ENCODE results near the gene BTBD2.
A peak's percentile ranks its signal among the peaks of the same experiment; 100 is the strongest.
"Not testable (repeated sequence)": the region's sequence is repeated elsewhere in the genome, so short reads cannot be mapped to it uniquely, and the experiment has no call there.

The BTBD2 gene

GRCh38 chr19:2036424-2036823, 20.9 kb upstream of the BTBD2 start:
- no peak overlapping the region for H3K4me3 ChIP-seq (ENCODE audit: low read depth, low read length)
- H3K27me3 ChIP-seq (ENCODE audit: control insufficient read depth, insufficient read depth, low read length): no peaks in the 10 kb centered on the region
- peaks cover 6% of the 10 kb centered on the region for H3K4me1 ChIP-seq (ENCODE audit: control insufficient read depth, insufficient read depth, low read length)
- no peak overlapping the region for H3K9ac ChIP-seq (ENCODE audit: low read length)
- H3K27ac ChIP-seq (ENCODE audit: low read depth, low read length): no peak overlapping the region
- H3K9me3 ChIP-seq (ENCODE audit: control insufficient read depth, insufficient read depth, low read depth, low read length): peaks cover 13% of the 10 kb centered on the region
- peaks cover 21% of the 10 kb centered on the region for H3K36me3 ChIP-seq (ENCODE audit: control insufficient read depth, insufficient read depth, low read length)

- Histone ChIP-seq H3K9me3 (ENCODE audit: control insufficient read depth, insufficient read depth, low read depth, low read length) (peaks cover 13% of the 10 kb centered on the region), H3K27ac (ENCODE audit: low read depth, low read length) (no peak overlapping the region), H3K9ac (ENCODE audit: low read length) (no peak overlapping the region), H3K4me3 (ENCODE audit: low read depth, low read length) (no peak overlapping the region), H3K27me3 (ENCODE audit: control insufficient read depth, insufficient read depth, low read length) (no peaks in the 10 kb centered on the region), H3K36me3 (ENCODE audit: control insufficient read depth, insufficient read depth, low read length) (peaks cover 13% of the 10 kb centered on the region), H3K4me1 (ENCODE audit: control insufficient read depth, insufficient read depth, low read length) (peaks cover 6% of the 10 kb centered on the region; the same call in 1 of the 2 replicates)
Observed at GRCh38 chr19:2035590-2035991, 20.1 kb upstream of the BTBD2 start.

GRCh38 chr19:2034729-2035589, 19.4 kb upstream of the BTBD2 start:
- H3K27me3 ChIP-seq (ENCODE audit: control insufficient read depth, insufficient read depth, low read length): no peaks in the 10 kb centered on the region
- peaks cover 6% of the 10 kb centered on the region; the same call in 1 of the 2 replicates for H3K4me1 ChIP-seq (ENCODE audit: control insufficient read depth, insufficient read depth, low read length)
- H3K9me3 ChIP-seq (ENCODE audit: control insufficient read depth, insufficient read depth, low read depth, low read length): peaks cover 13% of the 10 kb centered on the region
- peaks cover 6% of the 10 kb centered on the region; the same call in 1 of the 2 replicates for H3K36me3 ChIP-seq (ENCODE audit: control insufficient read depth, insufficient read depth, low read length)
- peak overlapping the region; percentile 45 for H3K9ac ChIP-seq (ENCODE audit: low read length)
- peak overlapping the region; percentile 46 for H3K4me3 ChIP-seq (ENCODE audit: low read depth, low read length)
- H3K27ac ChIP-seq (ENCODE audit: low read depth, low read length): no peak overlapping the region

DNA sequence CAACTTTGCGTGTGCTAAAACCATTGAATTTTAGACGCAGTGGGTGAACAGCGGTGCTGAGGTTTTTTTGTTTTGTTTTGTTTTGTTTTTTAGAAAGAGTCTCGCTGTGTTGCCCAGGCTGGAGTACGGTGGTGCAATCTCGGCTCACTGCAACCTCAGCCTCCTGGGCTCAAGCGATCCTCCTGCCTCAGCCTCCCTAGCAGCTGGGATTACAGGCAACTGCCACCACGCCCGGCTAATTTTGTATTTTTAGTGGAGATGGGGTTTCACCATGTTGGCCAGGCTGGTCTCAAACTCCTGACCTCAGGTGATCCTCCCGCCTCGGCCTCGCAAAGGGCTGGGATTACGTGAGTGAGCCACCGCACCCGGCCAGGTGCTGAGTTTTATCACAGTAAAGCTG, 18.7 kb upstream of the BTBD2 start:
- H3K36me3 ChIP-seq (ENCODE audit: control insufficient read depth, insufficient read depth, low read length); H3K4me1 ChIP-seq (ENCODE audit: control insufficient read depth, insufficient read depth, low read length); H3K27me3 ChIP-seq (ENCODE audit: control insufficient read depth, insufficient read depth, low read length); H3K27ac ChIP-seq (ENCODE audit: low read depth, low read length): not testable (repeated sequence)
- H3K9ac ChIP-seq (ENCODE audit: low read length): peak overlapping the region; percentile 45
- peaks cover 13% of the 10 kb centered on the region for H3K9me3 ChIP-seq (ENCODE audit: control insufficient read depth, insufficient read depth, low read depth, low read length)
- peak overlapping the region; percentile 46 for H3K4me3 ChIP-seq (ENCODE audit: low read depth, low read length)

GRCh38 chr19:2033825-2034159, 18.3 kb upstream of the BTBD2 start:
- no peak overlapping the region for H3K9ac ChIP-seq (ENCODE audit: low read length)

DNA sequence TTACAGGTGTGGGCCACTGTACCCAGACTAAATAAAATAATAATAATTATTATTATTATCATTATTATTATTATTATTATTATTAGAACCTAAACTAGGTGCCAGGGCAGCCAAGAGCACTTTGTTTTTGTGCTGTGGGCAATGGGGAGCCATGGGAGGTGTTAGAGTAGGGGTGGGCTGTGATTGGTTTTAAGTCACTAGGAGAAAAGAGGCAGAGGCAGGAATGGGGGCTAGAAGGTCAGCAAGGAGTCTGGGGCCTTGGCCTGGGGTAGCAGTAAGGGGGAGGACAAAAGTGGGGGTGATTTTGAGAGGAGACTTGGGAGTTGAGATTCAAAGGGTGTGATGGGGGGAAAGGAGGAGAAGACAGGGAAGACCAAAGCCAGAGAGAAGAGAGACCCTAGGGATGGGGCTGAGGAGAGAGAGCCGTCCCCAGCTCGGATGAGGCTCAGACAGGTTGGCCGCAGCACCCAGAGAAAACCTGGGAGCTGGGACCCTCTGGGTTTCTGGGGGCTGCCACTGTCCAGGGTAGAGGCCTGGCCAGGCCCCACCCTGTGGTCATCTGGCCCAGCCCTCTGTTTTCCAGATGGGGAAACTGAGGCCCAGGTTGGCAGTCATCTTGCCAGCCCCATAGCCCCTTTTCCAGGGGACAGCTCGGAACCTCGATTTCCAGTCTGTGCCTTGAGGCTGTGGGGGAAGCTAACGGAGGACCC, 17.8 kb upstream of the BTBD2 start:
- no peaks in the 10 kb centered on the region for H3K36me3 ChIP-seq (ENCODE audit: control insufficient read depth, insufficient read depth, low read length)
- peaks cover 6% of the 10 kb centered on the region; the same call in 1 of the 2 replicates for H3K4me1 ChIP-seq (ENCODE audit: control insufficient read depth, insufficient read depth, low read length)
- H3K27ac ChIP-seq (ENCODE audit: low read depth, low read length): no peak overlapping the region
- no peak overlapping the region for H3K4me3 ChIP-seq (ENCODE audit: low read depth, low read length)
- H3K27me3 ChIP-seq (ENCODE audit: control insufficient read depth, insufficient read depth, low read length): no peaks in the 10 kb centered on the region
- H3K9me3 ChIP-seq (ENCODE audit: control insufficient read depth, insufficient read depth, low read depth, low read length): peaks cover 13% of the 10 kb centered on the region
- H3K9ac ChIP-seq (ENCODE audit: low read length): no peak overlapping the region

More at GRCh38 chr19:2033825-2034159, 18.3 kb upstream of the BTBD2 start:
- H3K27ac ChIP-seq (ENCODE audit: low read depth, low read length): no peak overlapping the region
- no peak overlapping the region for H3K4me3 ChIP-seq (ENCODE audit: low read depth, low read length)
- peaks cover 6% of the 10 kb centered on the region; the same call in 1 of the 2 replicates for H3K4me1 ChIP-seq (ENCODE audit: control insufficient read depth, insufficient read depth, low read length)
- H3K27me3 ChIP-seq (ENCODE audit: control insufficient read depth, insufficient read depth, low read length): no peaks in the 10 kb centered on the region
- H3K9me3 ChIP-seq (ENCODE audit: control insufficient read depth, insufficient read depth, low read depth, low read length): peaks cover 13% of the 10 kb centered on the region
- H3K36me3 ChIP-seq (ENCODE audit: control insufficient read depth, insufficient read depth, low read length): peaks cover 3% of the 10 kb centered on the region; the same call in 1 of the 2 replicates

DNA sequence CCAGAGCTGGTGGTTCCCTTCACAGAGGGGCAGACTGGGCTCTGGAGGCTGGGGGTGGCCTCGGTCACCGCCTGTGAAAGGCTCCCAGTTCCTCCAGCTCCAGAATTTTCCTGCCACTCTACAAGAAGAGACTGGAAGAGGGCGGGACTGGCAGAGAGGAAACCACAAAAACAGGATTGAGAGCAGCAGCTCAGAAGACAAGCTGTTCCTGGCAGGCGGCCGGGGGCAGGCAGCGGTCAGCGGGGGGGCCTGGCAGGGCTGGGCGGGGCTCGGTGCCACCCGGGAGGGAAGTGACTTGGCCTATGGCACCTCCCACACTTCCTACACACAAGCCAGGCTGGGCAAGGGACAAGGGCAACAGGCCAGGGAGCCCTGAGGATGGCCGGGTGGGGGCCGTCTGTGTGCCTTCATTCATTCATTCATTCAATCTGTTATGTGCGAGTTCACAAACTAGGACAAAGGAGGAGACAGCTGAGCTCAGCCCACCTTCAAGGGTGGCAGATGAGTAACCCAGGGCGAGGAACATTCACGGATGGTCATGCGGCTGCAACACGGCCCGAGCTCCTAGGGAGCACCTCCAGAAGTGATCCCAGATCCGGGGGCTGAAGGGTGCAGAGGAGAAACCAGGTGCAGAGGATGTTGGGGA, 16.9 kb upstream of the BTBD2 start:
- H3K27ac ChIP-seq (ENCODE audit: low read depth, low read length): peak overlapping the region; percentile 67; the same call in 1 of the 2 replicates
- H3K9me3 ChIP-seq (ENCODE audit: control insufficient read depth, insufficient read depth, low read depth, low read length): peaks cover 13% of the 10 kb centered on the region
- H3K4me1 ChIP-seq (ENCODE audit: control insufficient read depth, insufficient read depth, low read length): peaks cover 6% of the 10 kb centered on the region; the same call in 1 of the 2 replicates
- H3K4me3 ChIP-seq (ENCODE audit: low read depth, low read length): no peak overlapping the region
- H3K9ac ChIP-seq (ENCODE audit: low read length): no peak overlapping the region
- no peaks in the 10 kb centered on the region for H3K36me3 ChIP-seq (ENCODE audit: control insufficient read depth, insufficient read depth, low read length)
- no peaks in the 10 kb centered on the region for H3K27me3 ChIP-seq (ENCODE audit: control insufficient read depth, insufficient read depth, low read length)

DNA sequence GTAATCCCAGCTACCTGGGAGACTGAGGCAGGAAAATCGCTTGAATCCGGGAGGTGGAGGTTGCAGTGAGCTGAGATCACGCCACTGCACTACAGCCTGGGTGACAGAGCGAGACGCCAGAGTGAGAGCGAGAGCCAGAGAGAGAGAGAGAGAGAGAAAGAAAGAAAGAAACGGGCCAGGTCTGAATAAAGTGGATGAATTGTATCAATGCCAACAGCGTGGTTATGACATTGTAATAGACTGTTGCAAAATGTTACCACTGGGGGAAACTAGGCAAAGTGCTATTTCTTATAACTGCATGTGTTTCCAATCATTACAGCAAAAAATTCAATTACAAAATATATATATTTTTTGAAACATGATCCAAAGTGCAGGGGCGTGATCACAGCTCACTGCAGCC, 11.8 kb upstream of the BTBD2 start:
- Histone ChIP-seq H3K27me3 (ENCODE audit: control insufficient read depth, insufficient read depth, low read length) (no peaks in the 10 kb centered on the region), H3K9ac (ENCODE audit: low read length) (no peak overlapping the region), H3K4me1 (ENCODE audit: control insufficient read depth, insufficient read depth, low read length) (peaks cover under 1% of the 10 kb centered on the region; the same call in 1 of the 2 replicates), H3K27ac (ENCODE audit: low read depth, low read length) (no peak overlapping the region), H3K4me3 (ENCODE audit: low read depth, low read length) (no peak overlapping the region), H3K9me3 (ENCODE audit: control insufficient read depth, insufficient read depth, low read depth, low read length) (peaks cover 5% of the 10 kb centered on the region), H3K36me3 (ENCODE audit: control insufficient read depth, insufficient read depth, low read length) (no peaks in the 10 kb centered on the region)

- Histone ChIP-seq H3K36me3 (ENCODE audit: control insufficient read depth, insufficient read depth, low read length) (no peaks in the 10 kb centered on the region), H3K9ac (ENCODE audit: low read length) (no peak overlapping the region), H3K9me3 (ENCODE audit: control insufficient read depth, insufficient read depth, low read depth, low read length) (peaks cover 5% of the 10 kb centered on the region), H3K27ac (ENCODE audit: low read depth, low read length) (no peak overlapping the region), H3K27me3 (ENCODE audit: control insufficient read depth, insufficient read depth, low read length) (no peaks in the 10 kb centered on the region), H3K4me3 (ENCODE audit: low read depth, low read length) (no peak overlapping the region), H3K4me1 (ENCODE audit: control insufficient read depth, insufficient read depth, low read length) (no peaks in the 10 kb centered on the region)
Observed at GRCh38 chr19:2026770-2027169, 11.3 kb upstream of the BTBD2 start.

DNA sequence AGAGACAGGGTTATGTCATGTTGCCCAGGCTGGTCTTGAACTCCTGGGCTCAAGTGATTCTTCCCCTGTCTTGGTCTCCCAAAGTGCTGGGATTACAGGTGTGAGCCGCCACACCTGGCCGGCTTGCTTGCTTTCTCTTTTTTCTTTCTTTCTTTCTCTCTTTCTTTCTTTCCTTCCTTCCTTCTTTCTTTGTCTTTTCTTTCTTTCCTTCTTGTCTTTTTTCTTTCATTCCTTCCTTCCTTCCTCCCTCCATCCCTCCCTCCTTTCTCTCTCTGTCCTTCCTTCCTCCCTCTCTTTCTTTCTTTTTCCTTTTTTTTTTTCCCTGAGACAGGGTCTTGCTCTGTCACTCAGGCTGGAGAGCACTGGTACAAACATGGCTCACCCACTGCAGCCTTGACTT, 6.8 kb upstream of the BTBD2 start:
- no peaks in the 10 kb centered on the region for H3K27me3 ChIP-seq (ENCODE audit: control insufficient read depth, insufficient read depth, low read length)
- no peak overlapping the region for H3K9ac ChIP-seq (ENCODE audit: low read length)
- H3K4me1 ChIP-seq (ENCODE audit: control insufficient read depth, insufficient read depth, low read length): no peaks in the 10 kb centered on the region
- H3K36me3 ChIP-seq (ENCODE audit: control insufficient read depth, insufficient read depth, low read length): no peaks in the 10 kb centered on the region
- H3K27ac ChIP-seq (ENCODE audit: low read depth, low read length): no peak overlapping the region
- peaks cover 5% of the 10 kb centered on the region for H3K9me3 ChIP-seq (ENCODE audit: control insufficient read depth, insufficient read depth, low read depth, low read length)
- H3K4me3 ChIP-seq (ENCODE audit: low read depth, low read length): no peak overlapping the region

Data from HUES6 (cell line).